Endometrial microvascular endothelial cells (primary cell): ENCODE measurements around the gene NEUROD2. TPM values are rescaled to one million over a fixed set of nuclear protein-coding genes. Genes with fewer than 3 reads are reported as not detected.
"Not testable (repeated sequence)": the region's sequence is repeated elsewhere in the genome, so short reads cannot be mapped to it uniquely, and the experiment has no call there.

ENCODE experiments used
- in situ Hi-C: cut with HindIII; loops from 2 replicates; pipeline ENCODE4 v1.10.0; 2017; ENCODE audit warnings: low sequenced_read_pairs, low pct_unique_long_range_greater_than_20kb; ENCODE audit errors: inconsistent ontology term
- total RNA-seq: library from RNA; depleted of rRNA; stranded (reverse); fragments of >200 nt; gene quantifications from one replicate; pipeline ENCODE4 v1.2.3, GENCODE V29; 2015; ENCODE audit errors: inconsistent ontology term

NEUROD2 gene
- total RNA-seq, 1 donor from 2014 or later: not detected

DNA sequence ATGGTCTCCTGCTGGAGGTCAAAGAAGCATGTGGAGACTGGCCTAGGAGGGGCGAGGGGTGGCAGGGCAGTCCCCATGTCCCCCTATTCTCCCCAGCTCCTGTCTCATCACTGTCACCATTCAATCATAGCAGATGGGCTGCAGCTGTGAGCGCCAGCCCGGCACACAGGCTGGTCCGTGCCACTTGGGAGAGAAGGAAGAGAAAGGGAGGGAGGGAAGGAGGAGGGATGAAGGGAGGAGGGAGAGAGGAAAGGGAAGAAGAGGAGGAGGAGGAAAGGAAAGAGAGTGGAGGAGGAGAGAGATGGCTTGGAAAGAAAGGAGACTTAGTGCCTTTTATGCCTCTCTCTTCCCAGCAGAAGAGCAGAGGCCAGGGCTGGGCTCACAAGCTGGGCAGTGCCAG, 12.4 kb downstream of the NEUROD2 start:
- in situ Hi-C loops: no loop called here

- in situ Hi-C loops: no loop called here
Observed at GRCh38 chr17:39593371-39593770, 14.3 kb downstream of the NEUROD2 start.

DNA sequence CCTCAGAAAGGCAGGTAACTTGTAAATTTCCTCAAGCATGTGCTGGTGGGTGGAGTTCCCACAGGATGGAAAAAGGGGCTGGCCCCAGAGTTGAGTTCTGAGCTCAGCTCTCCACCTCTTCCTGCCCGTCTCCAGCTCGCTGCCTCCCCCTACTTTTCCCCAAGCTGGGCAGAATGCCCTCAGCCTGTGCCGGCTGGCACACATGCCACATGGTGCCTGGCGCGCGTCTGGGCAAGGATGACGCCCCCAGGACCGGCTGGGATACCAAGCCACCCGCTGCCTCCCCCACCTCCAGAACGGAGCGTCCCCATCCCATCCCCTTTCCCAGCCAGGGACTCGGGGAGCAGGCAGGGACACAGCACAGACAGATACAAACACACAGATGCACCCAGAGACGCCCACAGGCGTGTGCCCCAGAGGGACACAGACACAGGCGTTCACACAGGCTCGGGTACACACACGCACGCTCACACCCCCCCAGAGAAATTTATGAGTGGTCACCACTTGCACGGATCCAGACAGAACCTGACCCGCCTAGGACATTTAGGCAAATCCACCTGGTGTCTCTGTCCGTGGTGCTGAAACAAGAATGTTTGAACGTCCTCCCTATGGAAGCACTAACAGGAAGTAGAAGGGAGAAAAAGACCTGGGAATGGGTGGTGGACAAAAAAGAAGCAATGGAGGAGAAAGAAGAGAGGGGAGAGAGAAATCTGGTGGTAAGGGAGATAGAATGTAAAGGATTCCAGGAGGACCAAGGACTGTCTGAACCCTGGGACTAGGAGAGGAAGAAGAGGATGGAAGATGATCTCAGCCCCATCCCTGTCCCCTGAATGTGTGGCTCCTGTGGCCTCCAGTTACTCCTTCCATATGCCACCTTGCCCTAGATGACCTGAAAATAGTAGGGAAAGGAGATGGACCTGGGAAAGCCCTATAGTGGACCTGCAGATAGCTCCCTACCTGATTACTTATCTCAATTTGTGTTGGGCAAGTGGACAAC, 15.5 kb downstream of the NEUROD2 start:
- in situ Hi-C loops: no loop called here

- in situ Hi-C loops: not testable (repeated sequence)
Observed at GRCh38 chr17:39590180-39590579, 17.5 kb downstream of the NEUROD2 start.

DNA sequence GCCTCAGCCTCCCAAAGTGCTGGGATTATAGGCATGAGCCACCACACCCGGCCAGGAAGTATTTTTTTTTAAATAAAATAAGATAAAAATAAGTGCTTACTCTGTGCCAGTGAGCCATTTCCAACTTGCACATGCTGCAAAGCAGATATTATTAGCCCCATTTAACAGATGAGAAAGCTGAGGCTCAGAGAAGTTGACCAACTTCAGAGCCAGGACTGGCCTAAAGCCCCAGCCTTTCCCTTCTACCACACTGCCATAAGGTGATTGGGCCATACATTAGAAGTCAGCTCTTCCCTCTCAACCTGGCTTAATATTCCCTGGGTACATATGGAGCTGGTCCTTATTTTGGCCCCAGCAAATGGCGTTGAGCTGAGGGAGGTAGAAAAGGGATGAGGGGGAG, 25.1 kb downstream of the NEUROD2 start:
- in situ Hi-C loops: no loop called here

DNA sequence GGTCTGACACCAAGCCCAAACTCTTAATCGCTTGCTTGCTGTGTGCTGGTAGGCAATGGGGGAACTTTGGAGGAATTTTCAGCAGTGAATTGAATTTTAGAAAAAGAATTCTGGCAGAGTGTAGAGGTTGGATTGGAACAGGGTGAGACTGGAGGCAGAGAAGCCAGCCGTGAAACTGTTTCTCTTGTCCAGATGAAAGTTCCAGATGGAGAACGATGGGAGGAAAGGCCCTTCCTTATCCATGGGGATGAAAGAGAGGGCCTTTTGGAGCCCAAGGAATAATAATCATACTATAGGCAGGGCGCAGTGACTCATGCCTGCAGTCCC, 26.0 kb downstream of the NEUROD2 start:
- in situ Hi-C loops: no loop called here

DNA sequence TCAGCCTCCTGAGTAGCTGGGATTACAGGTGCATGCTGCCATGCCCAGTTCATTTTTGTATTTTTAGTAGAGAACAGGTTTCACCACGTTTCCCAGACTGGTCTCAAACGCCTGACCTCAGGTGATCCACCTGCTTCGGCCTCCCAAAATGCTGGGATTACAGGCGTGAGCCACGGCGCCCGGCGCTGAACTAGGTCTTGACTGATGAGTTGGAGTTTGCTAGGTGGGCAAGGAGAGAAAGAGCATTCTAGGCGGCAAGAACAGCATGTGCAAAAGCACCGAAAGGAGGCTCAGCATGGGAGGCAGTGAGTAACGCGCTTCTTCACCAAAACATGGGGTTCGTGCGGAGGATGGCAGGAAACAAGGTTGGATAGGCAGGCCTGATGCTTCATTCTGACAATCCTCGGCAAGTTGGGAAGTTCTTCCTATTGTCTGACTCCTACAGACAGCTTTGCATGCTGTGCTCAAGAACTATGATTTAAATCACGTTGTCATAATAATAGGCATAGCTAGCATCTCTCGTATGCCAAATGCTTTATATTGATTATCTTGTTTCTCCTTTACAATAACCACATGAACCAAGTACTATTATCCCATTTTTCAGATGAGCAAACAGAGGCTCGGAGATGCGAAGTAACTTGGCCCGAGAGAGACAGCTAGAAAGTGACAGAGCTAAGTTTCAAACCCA, 26.5 kb downstream of the NEUROD2 start:
- in situ Hi-C loops: no loop called here

DNA sequence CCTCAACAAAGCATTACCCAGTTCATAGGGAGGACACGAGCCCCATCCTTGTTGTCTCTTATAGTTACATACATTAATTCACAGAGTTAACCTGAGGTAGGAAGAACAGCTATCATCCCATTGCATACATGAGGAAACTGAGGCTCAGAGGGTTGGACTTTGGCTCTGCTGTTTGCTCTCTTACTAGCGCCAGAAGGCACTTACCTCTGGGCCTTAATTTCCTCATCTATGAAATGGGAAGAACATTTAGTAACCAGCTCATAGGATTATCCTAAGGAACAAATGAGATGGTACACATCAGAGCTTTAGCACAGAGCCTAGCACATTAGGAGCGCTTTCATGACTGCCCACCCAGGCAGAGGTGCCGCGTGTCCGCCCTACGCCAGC, 27.6 kb downstream of the NEUROD2 start:
- in situ Hi-C loops: no loop called here

- in situ Hi-C loops: no loop called here
Observed at GRCh38 chr17:39579318-39580081, 28.2 kb downstream of the NEUROD2 start.

GRCh38 chr17:39578272-39578671, 29.4 kb downstream of the NEUROD2 start:
- in situ Hi-C loops: no loop called here

DNA sequence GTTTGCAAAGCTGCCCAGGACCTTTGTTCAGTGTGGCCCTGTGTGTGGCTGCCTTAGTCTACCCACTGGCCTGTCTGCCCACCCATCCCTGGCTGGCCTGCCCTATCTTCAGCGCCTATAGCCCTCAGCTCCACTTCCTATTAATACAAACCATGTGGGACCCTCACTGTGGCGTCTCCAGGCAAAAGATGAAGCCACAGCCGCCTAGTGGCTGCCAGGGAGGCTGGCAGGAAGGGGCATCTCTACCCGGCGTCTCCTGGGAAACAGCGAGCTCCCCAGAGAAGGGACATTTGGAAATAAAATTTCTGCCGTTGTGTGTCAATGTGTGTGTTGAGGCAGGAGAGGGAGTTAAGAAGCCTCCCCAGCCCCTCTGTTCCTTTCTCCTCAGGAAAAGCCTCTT, 31.5 kb downstream of the NEUROD2 start:
- in situ Hi-C loops: no loop called here

DNA sequence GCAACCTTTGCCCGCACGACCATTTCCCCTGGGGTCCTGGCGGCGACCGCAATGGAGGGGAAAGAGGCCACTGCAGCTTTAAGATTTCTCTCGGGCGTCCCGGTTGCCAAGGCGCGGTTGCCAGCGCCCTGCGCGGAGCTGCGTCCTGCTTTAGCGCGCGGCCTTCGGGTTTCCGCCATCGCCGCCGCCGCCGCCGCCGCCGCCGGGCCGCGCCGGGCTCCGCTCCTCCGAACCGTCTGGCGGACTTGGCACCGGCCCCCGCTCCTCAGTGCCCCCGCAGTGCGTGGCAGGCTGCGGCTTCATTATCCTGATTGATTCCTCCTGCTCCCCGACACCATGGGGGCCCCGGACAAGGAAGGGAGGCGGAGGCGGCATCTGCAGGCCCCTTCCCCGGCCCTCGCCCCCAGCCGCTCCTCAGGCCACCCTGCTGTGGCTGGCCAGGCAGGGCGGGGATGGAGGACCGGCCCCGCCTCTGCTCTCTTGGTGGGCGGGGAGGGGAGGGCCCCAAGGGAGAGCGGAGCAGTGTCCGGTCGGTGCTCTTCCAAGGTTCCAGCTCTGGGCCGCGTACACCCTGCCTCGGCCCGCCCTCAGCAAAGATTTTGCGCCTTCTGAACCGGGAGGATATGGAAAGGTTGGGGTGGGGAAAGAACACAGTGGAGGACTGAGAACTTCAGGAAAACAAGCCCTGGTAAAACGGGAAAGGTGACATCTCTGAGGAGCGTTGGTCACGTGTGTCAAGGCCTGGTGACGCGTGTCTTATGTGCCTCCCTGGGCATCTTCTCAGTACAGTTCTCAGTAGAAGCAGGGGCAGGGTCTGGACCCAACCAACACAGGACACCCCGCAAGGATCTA, 34.0 kb downstream of the NEUROD2 start:
- in situ Hi-C loops: no loop called here

- in situ Hi-C loops: no loop called here
Observed at GRCh38 chr17:39572121-39572520, 35.6 kb downstream of the NEUROD2 start.

- in situ Hi-C loops: no loop called here
Observed at GRCh38 chr17:39569126-39569525, 38.6 kb downstream of the NEUROD2 start.

GRCh38 chr17:39568702-39569101, 39.0 kb downstream of the NEUROD2 start:
- in situ Hi-C loops: no loop called here

GRCh38 chr17:39566094-39566850, 41.4 kb downstream of the NEUROD2 start:
- in situ Hi-C loops: no loop called here

- in situ Hi-C loops: no loop called here
Observed at GRCh38 chr17:39564211-39564848, 43.4 kb downstream of the NEUROD2 start.

GRCh38 chr17:39563476-39563875, 44.2 kb downstream of the NEUROD2 start:
- in situ Hi-C loops: no loop called here
